Neural cell (in vitro differentiated cells): ENCODE data around the gene CD200R1L.
A peak's percentile ranks its signal among the peaks of the same experiment; 100 is the strongest.

ENCODE experiments used
- CTCF ChIP-seq: fragments of 450-650 bp; IDR thresholded peaks from 2 replicates; pipeline ENCODE4 v1.5.1; 2014; ENCODE audit warnings: antibody characterized with exemption, mild to moderate bottlenecking, moderate library complexity; ENCODE audit not compliant: poor library complexity, severe bottlenecking
- RAD21 ChIP-seq: fragments of 450-650 bp; conservative IDR thresholded peaks from 2 replicates; pipeline ENCODE4 v1.6.1; 2014; ENCODE audit warnings: antibody characterized with exemption, mild to moderate bottlenecking, moderate library complexity
- SMC3 ChIP-seq: fragments of 450-650 bp; conservative IDR thresholded peaks from 2 replicates; pipeline ENCODE4 v1.6.1; 2014; ENCODE audit warnings: antibody characterized with exemption, mild to moderate bottlenecking, moderate library complexity; ENCODE audit not compliant: poor library complexity

GRCh38 chr3:112814266-112814665, 32.4 kb downstream of the CD200R1L start:
- TF ChIP-seq SMC3 (no peak), RAD21 (no peak), CTCF (peak; percentile 13)
